GM12801 (cell line): ENCODE results near the gene PPP6R3.

Experiments used
- CTCF ChIP-seq: IDR thresholded peaks from one replicate; pipeline ENCODE4 v1.5.1; 2011; ENCODE audit warnings: control low read depth; ENCODE audit not compliant: insufficient read length; ENCODE audit errors: extremely low read depth

PPP6R3 gene

GRCh38 chr11:68460741-68461574 lies at the start of gene PPP6R3:
TSS of gene PPP6R3 (plus strand) at chr11:68460752. CDS start at chr11:68537665, 76,913 bp downstream.
- TF ChIP-seq CTCF: no peak

- TF ChIP-seq CTCF: no peak
These were observed 49.0 kb upstream of the PPP6R3 start for GRCh38 chr11:68411501-68411991.

GRCh38 chr11:68412593-68413475 lies 47.7 kb upstream of the PPP6R3 start:
- no peak for TF ChIP-seq CTCF

GRCh38 chr11:68413591-68413999 lies 47.0 kb upstream of the PPP6R3 start:
- TF ChIP-seq CTCF: no peak

- no peak for TF ChIP-seq CTCF
These were observed 45.9 kb upstream of the PPP6R3 start for GRCh38 chr11:68414496-68415221.

GRCh38 chr11:68416070-68416578 lies 44.4 kb upstream of the PPP6R3 start:
- TF ChIP-seq CTCF: no peak

- TF ChIP-seq CTCF: no peak
These were observed 41.9 kb upstream of the PPP6R3 start for GRCh38 chr11:68418648-68419047.
